Ishikawa (cell line): ENCODE measurements around the gene S100A6.

Experiments used
- CEBPB ChIP-seq: IDR thresholded peaks from 2 replicates; pipeline ENCODE4 v1.6.1; 2012
- CREB1 ChIP-seq: IDR thresholded peaks from 2 replicates; pipeline ENCODE4 v1.6.1; 2012; ENCODE audit warnings: low read depth
- EGR1 ChIP-seq: IDR thresholded peaks from 2 replicates; pipeline ENCODE4 v1.6.1; 2012
- EP300 ChIP-seq: IDR thresholded peaks from 2 replicates; pipeline ENCODE4 v1.6.1; 2012; ENCODE audit warnings: borderline replicate concordance
- FOXM1 ChIP-seq: IDR thresholded peaks from 2 replicates; pipeline ENCODE4 v1.6.1; 2012; ENCODE audit warnings: low read depth, borderline replicate concordance
- NFIC ChIP-seq: IDR thresholded peaks from 2 replicates; pipeline ENCODE4 v1.6.1; 2012
- RAD21 ChIP-seq: IDR thresholded peaks from 2 replicates; pipeline ENCODE4 v1.6.1; 2012; ENCODE audit warnings: low read depth
- TAF1 ChIP-seq: IDR thresholded peaks from 2 replicates; pipeline ENCODE4 v1.6.1; 2012; ENCODE audit warnings: low read depth, mild to moderate bottlenecking
- TCF12 ChIP-seq: IDR thresholded peaks from 2 replicates; pipeline ENCODE4 v1.6.1; 2012; ENCODE audit warnings: low read depth
- TEAD4 ChIP-seq: IDR thresholded peaks from 2 replicates; pipeline ENCODE4 v1.6.1; 2012
- YY1 ChIP-seq: IDR thresholded peaks from 2 replicates; pipeline ENCODE4 v1.6.1; 2012; ENCODE audit warnings: low read depth
- ZBTB7A ChIP-seq: IDR thresholded peaks from 2 replicates; pipeline ENCODE4 v1.6.1; 2012; ENCODE audit warnings: low read depth
- TF ChIP-seq, protein P1 (sequence below): IDR thresholded peaks from 2 replicates; pipeline ENCODE4 v1.6.1; 2012
- TF ChIP-seq, protein P2 (sequence below): IDR thresholded peaks from 2 replicates; pipeline ENCODE4 v1.6.1; 2012; ENCODE audit warnings: low read depth, mild to moderate bottlenecking
- TF ChIP-seq, protein P3 (sequence below): IDR thresholded peaks from 2 replicates; pipeline ENCODE4 v1.6.1; 2012

Gene S100A6

DNA sequence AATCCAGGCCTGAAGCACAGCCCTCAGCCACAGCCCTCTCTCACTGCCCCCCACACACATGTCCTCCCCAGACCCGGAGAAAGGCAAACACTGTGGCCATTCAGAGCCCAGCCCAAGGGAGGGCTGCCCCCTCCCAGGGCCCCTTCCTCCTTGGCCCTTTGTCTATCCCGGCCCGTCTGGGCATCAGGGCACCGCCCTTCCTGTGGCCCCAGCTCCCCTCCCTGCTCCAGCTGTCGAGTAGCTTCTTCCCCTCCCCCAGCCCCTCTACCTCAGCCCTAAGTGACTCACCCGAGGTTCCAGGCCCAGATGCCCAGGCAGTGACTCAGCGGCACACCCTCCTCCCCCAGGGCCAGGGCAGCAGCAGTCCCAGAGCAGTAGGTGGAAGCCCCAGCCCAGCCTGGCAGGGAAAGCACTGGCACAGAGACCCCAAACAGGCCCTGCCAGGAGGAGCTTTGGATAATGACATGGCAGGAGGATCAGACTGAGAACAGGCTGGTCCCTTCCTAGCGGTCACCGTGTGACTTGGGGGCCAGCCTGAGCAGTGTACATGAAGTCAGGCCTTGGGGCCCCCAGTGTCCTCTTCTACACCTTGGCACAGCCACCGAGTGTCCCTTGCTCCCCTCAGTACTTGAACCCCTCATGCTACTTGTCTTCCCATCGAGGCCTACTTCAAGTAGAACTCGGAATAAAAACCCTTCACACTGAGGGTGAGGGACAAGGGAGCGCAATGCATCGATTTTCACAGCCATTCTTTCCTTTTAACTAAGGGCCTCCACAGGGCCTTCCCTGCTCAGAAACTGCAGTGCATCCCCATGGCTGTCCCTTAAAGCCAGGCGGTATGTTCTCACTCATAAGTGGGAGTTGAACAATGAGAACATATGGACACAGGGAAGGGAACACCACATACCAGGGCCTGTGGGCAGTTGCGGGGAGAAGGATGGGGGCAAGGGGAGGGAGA lies 30.9 kb upstream of the S100A6 start:
- TF ChIP-seq, protein P1, sequence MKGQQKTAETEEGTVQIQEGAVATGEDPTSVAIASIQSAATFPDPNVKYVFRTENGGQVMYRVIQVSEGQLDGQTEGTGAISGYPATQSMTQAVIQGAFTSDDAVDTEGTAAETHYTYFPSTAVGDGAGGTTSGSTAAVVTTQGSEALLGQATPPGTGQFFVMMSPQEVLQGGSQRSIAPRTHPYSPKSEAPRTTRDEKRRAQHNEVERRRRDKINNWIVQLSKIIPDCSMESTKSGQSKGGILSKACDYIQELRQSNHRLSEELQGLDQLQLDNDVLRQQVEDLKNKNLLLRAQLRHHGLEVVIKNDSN: peak; percentile 39; the same call in 1 of the 2 replicates
- TF ChIP-seq ZBTB7A: peak; percentile 96
- TF ChIP-seq EP300: peak; percentile 97
- TF ChIP-seq YY1: peak; percentile 79
- peak; percentile 94 for TF ChIP-seq FOXM1
- peak; percentile 56; the same call in 1 of the 2 replicates for TF ChIP-seq CEBPB
- TF ChIP-seq EGR1: peak; percentile 28; the same call in 1 of the 2 replicates
- peak; percentile 98 for TF ChIP-seq TEAD4
- TF ChIP-seq, protein P2, sequence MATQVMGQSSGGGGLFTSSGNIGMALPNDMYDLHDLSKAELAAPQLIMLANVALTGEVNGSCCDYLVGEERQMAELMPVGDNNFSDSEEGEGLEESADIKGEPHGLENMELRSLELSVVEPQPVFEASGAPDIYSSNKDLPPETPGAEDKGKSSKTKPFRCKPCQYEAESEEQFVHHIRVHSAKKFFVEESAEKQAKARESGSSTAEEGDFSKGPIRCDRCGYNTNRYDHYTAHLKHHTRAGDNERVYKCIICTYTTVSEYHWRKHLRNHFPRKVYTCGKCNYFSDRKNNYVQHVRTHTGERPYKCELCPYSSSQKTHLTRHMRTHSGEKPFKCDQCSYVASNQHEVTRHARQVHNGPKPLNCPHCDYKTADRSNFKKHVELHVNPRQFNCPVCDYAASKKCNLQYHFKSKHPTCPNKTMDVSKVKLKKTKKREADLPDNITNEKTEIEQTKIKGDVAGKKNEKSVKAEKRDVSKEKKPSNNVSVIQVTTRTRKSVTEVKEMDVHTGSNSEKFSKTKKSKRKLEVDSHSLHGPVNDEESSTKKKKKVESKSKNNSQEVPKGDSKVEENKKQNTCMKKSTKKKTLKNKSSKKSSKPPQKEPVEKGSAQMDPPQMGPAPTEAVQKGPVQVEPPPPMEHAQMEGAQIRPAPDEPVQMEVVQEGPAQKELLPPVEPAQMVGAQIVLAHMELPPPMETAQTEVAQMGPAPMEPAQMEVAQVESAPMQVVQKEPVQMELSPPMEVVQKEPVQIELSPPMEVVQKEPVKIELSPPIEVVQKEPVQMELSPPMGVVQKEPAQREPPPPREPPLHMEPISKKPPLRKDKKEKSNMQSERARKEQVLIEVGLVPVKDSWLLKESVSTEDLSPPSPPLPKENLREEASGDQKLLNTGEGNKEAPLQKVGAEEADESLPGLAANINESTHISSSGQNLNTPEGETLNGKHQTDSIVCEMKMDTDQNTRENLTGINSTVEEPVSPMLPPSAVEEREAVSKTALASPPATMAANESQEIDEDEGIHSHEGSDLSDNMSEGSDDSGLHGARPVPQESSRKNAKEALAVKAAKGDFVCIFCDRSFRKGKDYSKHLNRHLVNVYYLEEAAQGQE: no peak
- no peak for TF ChIP-seq CREB1
- TF ChIP-seq NFIC: peak; percentile 92
- TF ChIP-seq TAF1: peak; percentile 75
- peak; percentile 32; the same call in 1 of the 2 replicates for TF ChIP-seq RAD21
- peak; percentile 99 for TF ChIP-seq TCF12
- TF ChIP-seq, protein P3, sequence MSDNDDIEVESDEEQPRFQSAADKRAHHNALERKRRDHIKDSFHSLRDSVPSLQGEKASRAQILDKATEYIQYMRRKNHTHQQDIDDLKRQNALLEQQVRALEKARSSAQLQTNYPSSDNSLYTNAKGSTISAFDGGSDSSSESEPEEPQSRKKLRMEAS: peak; percentile 87

DNA sequence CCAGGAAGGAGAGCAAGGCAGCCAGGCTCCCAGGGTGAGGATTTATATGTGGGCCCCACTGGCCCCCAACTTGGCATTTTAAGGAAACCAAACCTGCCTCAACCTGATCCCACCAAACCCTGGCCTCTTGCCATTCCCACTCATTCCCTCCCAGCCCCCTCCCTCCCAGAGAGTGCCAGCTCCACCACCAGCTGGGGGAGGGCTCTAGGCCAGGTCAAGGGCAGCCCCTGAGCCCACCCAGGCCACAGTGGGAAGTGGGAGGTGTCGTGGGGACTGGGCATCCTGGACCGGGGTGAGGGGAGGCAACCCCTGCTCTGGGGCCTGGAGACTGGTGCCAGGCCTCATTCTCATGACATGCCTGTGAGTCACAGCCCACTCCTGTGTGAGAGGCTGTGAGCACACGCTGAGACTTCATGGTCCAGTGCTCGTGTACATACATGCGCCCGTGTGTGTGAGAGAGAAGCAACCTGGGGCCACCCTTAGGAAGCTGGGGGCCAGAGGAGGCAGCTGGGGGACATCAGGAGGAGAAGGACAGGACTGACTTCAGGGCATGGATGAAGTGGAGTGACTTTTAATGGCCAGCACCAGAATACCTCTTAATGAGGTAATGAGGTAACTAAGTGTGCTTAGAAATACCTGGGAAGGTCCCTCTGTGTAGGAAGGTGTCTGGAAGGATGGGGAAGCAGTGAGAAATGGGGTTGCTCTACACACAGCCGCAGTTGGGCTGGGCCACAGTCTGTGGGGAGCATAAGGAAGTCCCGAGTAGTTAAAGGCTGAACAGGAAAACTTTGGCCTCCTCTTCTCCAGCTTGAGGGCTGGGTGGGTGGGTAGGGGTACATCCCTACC lies 30.0 kb upstream of the S100A6 start, which contains the start of gene S100A2:
Gene S100A2, minus strand, starts transcription at position 316 of the 846 bp plus-strand sequence. CDS start 1,967 bp downstream, outside the sequence.
- TF ChIP-seq FOXM1 (no peak), TCF12 (peak; percentile 85; the same call in 1 of the 2 replicates), NFIC (peak; percentile 70; the same call in 1 of the 2 replicates), CEBPB (no peak), RAD21 (no peak), EP300 (peak; percentile 70), CREB1 (no peak), TEAD4 (peak; percentile 65; the same call in 1 of the 2 replicates), TAF1 (no peak), YY1 (no peak), ZBTB7A (peak; percentile 85; the same call in 1 of the 2 replicates), EGR1 (no peak)
- TF ChIP-seq, protein P2: no peak
- TF ChIP-seq, protein P1: no peak
- TF ChIP-seq, protein P3: no peak; the same call in 1 of the 2 replicates

DNA sequence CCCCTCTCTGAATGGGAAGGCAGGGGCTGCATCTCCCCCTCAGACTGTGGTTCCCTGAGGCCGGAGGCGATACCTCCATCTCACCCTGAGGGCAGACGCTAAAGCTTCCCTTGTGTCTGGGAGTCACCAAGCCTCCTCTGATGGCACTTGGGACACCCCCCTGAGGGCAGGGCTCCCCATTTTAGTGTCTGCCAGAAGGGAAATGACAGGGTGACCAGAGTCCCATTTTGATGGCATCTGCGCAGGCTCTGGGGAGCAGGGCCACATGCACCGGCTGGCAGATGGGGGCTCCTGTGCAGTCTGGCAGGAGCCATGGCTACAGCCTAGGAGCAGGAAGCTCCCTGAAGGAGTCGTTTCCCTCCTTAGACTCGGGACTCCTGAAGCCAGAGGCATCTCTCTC lies 28.2 kb upstream of the S100A6 start:
- TF ChIP-seq RAD21: no peak
- no peak for TF ChIP-seq CREB1
- TF ChIP-seq YY1: no peak
- no peak for TF ChIP-seq FOXM1
- no peak for TF ChIP-seq TAF1
- TF ChIP-seq, protein P3: no peak
- no peak for TF ChIP-seq ZBTB7A
- TF ChIP-seq, protein P2: no peak
- no peak for TF ChIP-seq EGR1
- TF ChIP-seq TEAD4: no peak
